Measurements from ENCODE around the gene MTMR4.

The MTMR4 gene

GRCh38 chr17:58527306-58527705 is 12.9 kb upstream of the MTMR4 start:
- H3K4me3 ChIP-seq (ENCODE audit: low read depth, low read length) = no peak overlapping the region
- TF ChIP-seq CTCF (IDR thresholded peaks at IDR 0.05; ENCODE audit: low read depth, low read length) = no peak

GRCh38 chr17:58525239-58525638 is 10.8 kb upstream of the MTMR4 start:
- TF ChIP-seq CTCF (IDR thresholded peaks at IDR 0.05; ENCODE audit: low read depth, low read length) = no peak
- no peak overlapping the region for H3K4me3 ChIP-seq (ENCODE audit: low read depth, low read length)

- no peak for TF ChIP-seq CTCF (IDR thresholded peaks at IDR 0.05; ENCODE audit: low read depth, low read length)
- H3K4me3 ChIP-seq (ENCODE audit: low read depth, low read length) = no peak overlapping the region
Measured at GRCh38 chr17:58521680-58522079, 7.2 kb upstream of the MTMR4 start.

GRCh38 chr17:58520843-58521430 is 6.5 kb upstream of the MTMR4 start:
- H3K4me3 ChIP-seq (ENCODE audit: low read depth, low read length) = no peak overlapping the region
- TF ChIP-seq CTCF (IDR thresholded peaks at IDR 0.05; ENCODE audit: low read depth, low read length) = peak; percentile 36

- H3K4me3 ChIP-seq (ENCODE audit: low read depth, low read length) = peak overlapping the region; percentile 89
- no peak for TF ChIP-seq CTCF (IDR thresholded peaks at IDR 0.05; ENCODE audit: low read depth, low read length)
Measured at GRCh38 chr17:58517928-58518609, 3.6 kb upstream of the MTMR4 start.

- no peak for TF ChIP-seq CTCF (IDR thresholded peaks at IDR 0.05; ENCODE audit: low read depth, low read length)
- H3K4me3 ChIP-seq (ENCODE audit: low read depth, low read length) = peak overlapping the region; percentile 67
Measured at GRCh38 chr17:58517378-58517927, 3.0 kb upstream of the MTMR4 start.

- H3K4me3 ChIP-seq (ENCODE audit: low read depth, low read length) = peak overlapping the region; percentile 67
- no peak for TF ChIP-seq CTCF (IDR thresholded peaks at IDR 0.05; ENCODE audit: low read depth, low read length)
Measured at GRCh38 chr17:58516644-58517377, 2.4 kb upstream of the MTMR4 start.
